Colonic mucosa (tissue), 4 donors: ENCODE measurements around the gene DTNB. TPM values are rescaled to one million over a fixed set of nuclear protein-coding genes. Genes with fewer than 3 reads are reported as not detected.
"Not testable (repeated sequence)": the region's sequence is repeated elsewhere in the genome, so short reads cannot be mapped to it uniquely, and the experiment has no call there.

Experiments used
- DNase-seq: peaks from one replicate; pipeline ENCODE4 v3.0.0-alpha.2; 2020
- H3K27ac ChIP-seq: fragments of 200-600 bp; one replicate; pipeline ENCODE4 v1.8.0; 2021
- H3K27me3 ChIP-seq: fragments of 200-600 bp; one replicate; pipeline ENCODE4 v1.8.0; 2021
- H3K36me3 ChIP-seq: fragments of 200-600 bp; one replicate; pipeline ENCODE4 v1.8.0; 2021
- H3K4me1 ChIP-seq: fragments of 200-600 bp; one replicate; pipeline ENCODE4 v1.8.0; 2021; ENCODE audit warnings: mild to moderate bottlenecking
- H3K4me3 ChIP-seq: fragments of 200-600 bp; one replicate; pipeline ENCODE4 v1.8.0; 2021
- H3K9ac ChIP-seq, 2 donors: one replicate each; pipeline ENCODE4 v1.7.0; 2013; ENCODE audit warnings: control low read depth in 2 of 2, low read depth in 2 of 2, low read length in 2 of 2
- H3K9me3 ChIP-seq: fragments of 200-600 bp; one replicate; pipeline ENCODE4 v1.8.0; 2021
- intact Hi-C: fragments of 100-400 bp; cut with DNase I; formaldehyde crosslinking; loops from one replicate; pipeline ENCODE4 v1.14.1; 2022
- total RNA-seq, 2 donors: library from RNA; stranded (reverse); fragmentation: NEBNext Ultra II Directional in 1 of 2; extraction: Animal tissue kit (Norgen Biotek cat#: 25700) in 1 of 2; gene quantifications; one replicate each; pipeline ENCODE4 v1.2.1, GENCODE V29; 2021
- TF ChIP-seq, protein P1 (sequence below): fragments of 200-600 bp; IDR thresholded peaks from one replicate; pipeline ENCODE4 v1.8.0; 2022; ENCODE audit warnings: antibody characterized with exemption, mild to moderate bottlenecking
- donor health status: healthy.
- donor health status: DM: no; HTN: no; CAD: no.
- donor health status: DM: no; HTN: no; CAD: no.

Gene DTNB
- total RNA-seq, 2 donors from 2014 or later = 5.2 to 9.3 TPM

DNA sequence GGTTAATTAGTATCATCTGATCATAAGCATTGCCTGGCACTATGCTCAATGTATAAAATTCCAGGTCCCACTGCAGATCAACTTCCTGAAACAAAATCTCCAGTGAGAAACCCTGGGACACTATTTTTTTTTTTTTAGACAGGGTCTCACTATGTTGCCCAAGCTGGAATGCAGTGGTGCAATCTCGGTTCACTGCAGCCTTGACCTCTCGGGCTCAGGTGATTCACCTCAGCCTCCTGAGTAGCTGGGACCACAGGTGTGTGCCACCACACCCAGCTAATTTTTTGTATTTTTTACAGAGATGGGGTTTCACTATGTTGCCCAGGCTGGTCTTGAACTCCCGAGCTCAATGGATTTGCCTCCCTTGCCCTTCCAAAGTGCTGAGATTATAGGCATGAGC lies 31.1 kb downstream of the DTNB start:
- TF ChIP-seq, protein P1, sequence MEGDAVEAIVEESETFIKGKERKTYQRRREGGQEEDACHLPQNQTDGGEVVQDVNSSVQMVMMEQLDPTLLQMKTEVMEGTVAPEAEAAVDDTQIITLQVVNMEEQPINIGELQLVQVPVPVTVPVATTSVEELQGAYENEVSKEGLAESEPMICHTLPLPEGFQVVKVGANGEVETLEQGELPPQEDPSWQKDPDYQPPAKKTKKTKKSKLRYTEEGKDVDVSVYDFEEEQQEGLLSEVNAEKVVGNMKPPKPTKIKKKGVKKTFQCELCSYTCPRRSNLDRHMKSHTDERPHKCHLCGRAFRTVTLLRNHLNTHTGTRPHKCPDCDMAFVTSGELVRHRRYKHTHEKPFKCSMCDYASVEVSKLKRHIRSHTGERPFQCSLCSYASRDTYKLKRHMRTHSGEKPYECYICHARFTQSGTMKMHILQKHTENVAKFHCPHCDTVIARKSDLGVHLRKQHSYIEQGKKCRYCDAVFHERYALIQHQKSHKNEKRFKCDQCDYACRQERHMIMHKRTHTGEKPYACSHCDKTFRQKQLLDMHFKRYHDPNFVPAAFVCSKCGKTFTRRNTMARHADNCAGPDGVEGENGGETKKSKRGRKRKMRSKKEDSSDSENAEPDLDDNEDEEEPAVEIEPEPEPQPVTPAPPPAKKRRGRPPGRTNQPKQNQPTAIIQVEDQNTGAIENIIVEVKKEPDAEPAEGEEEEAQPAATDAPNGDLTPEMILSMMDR = no peak
- no peaks in the 10 kb centered on the region for H3K9me3 ChIP-seq
- no peaks in the 10 kb centered on the region for H3K27me3 ChIP-seq
- no peaks in the 10 kb centered on the region for H3K4me1 ChIP-seq
- H3K4me3 ChIP-seq = no peak overlapping the region
- no peak overlapping the region for H3K9ac ChIP-seq
- intact Hi-C loops = no loop called here
- no peaks in the 10 kb centered on the region for H3K36me3 ChIP-seq
- H3K27ac ChIP-seq = no peak overlapping the region
- no peak for DNase-seq

DNA sequence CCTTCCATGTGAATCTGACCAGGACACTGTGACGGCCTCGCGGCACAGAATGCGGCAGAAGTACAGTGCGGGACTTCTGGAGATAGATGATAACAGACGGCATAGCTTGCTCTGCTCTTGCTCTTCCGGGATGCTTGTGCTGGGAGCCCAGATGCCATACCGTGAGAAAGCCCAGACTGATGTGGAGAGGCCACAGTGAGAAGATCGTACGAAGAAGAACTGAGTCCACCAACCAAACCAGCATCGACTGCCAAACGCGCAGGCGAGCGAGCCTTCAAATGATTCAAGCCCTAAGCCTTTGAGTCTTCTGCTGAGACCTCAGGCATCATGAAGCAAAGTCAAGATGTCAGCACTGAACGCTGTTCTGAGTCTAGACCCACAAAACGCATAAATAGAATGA lies 33.7 kb downstream of the DTNB start:
- DNase-seq = no peak
- no peaks in the 10 kb centered on the region for H3K4me1 ChIP-seq
- H3K4me3 ChIP-seq = no peak overlapping the region
- no peaks in the 10 kb centered on the region for H3K9me3 ChIP-seq
- TF ChIP-seq, protein P1 = no peak
- no peak overlapping the region for H3K9ac ChIP-seq
- intact Hi-C loops = no loop called here
- H3K36me3 ChIP-seq = no peaks in the 10 kb centered on the region
- H3K27me3 ChIP-seq = no peaks in the 10 kb centered on the region
- no peak overlapping the region for H3K27ac ChIP-seq

DNA sequence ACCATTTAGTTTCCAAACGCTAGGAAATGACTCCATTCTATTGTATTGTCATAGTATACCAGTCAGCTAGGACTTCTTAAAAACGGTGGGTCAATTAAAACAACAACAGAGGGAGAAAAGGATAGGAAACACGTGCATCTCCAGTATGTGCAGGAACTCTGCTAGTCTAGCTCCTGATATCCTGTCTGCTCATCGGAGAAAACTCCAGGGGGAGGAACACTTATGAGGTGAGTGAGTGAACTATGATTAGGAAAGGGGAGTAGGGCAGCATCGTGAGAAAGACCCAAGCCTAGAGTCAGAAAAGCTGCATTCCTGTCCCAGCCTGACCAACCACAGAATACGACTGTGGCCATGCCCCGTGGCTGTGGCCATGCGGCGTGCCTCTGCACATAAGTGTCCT lies 34.2 kb downstream of the DTNB start:
- Histone ChIP-seq H3K4me1 (no peaks in the 10 kb centered on the region), H3K9ac (no peak overlapping the region), H3K9me3 (no peaks in the 10 kb centered on the region), H3K36me3 (no peaks in the 10 kb centered on the region), H3K27me3 (no peaks in the 10 kb centered on the region), H3K27ac (no peak overlapping the region), H3K4me3 (no peak overlapping the region)
- no peak for DNase-seq
- TF ChIP-seq, protein P1 = no peak
- intact Hi-C loops = no loop called here

DNA sequence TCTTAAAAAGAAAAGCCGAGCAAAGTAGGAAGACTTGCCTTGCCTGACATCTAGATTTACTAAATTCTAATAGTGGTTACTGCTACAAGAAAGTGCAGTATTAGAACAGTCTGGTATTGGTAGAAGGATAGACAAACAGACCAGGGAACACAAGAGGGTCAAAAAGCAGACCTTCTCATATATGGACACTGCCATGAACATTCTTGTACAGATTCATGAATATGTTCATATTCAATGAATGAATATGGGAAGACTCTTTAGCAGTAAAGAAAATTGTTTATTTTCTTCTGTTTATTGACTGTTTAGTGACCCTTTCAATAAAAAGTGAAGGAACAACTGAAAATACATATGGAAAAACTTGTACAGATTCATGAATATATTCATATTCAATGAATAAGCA lies 37.6 kb downstream of the DTNB start:
- DNase-seq = no peak
- no peaks in the 10 kb centered on the region for H3K27me3 ChIP-seq
- intact Hi-C loops = no loop called here
- no peaks in the 10 kb centered on the region for H3K4me1 ChIP-seq
- H3K4me3 ChIP-seq = no peak overlapping the region
- no peaks in the 10 kb centered on the region for H3K36me3 ChIP-seq
- TF ChIP-seq, protein P1 = no peak
- H3K9me3 ChIP-seq = no peaks in the 10 kb centered on the region
- H3K9ac ChIP-seq = no peak overlapping the region
- H3K27ac ChIP-seq = no peak overlapping the region

DNA sequence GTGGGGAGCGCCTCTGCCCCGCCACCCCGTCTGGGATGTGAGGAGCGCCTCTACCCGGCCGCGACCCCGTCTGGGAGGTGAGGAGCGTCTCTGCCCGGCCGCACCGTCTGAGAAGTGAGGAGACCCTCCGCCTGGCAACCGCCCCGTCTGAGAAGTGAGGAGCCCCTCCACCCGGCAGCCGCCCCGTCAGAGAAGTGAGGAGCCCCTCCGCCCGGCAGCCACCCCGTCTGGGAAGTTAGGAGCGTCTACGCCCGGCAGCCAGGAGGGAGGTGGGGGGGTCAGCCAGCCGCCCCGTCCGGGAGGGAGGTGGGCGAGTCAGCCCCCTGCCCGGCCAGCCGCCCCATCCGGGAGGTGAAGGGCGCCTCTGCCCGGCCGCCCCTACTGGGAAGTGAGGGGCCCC lies 39.6 kb downstream of the DTNB start:
- H3K27ac ChIP-seq, H3K9me3 ChIP-seq, DNase-seq, H3K36me3 ChIP-seq, H3K4me3 ChIP-seq, H3K27me3 ChIP-seq, intact Hi-C loops, H3K9ac ChIP-seq, H3K4me1 ChIP-seq: not testable (repeated sequence)

DNA sequence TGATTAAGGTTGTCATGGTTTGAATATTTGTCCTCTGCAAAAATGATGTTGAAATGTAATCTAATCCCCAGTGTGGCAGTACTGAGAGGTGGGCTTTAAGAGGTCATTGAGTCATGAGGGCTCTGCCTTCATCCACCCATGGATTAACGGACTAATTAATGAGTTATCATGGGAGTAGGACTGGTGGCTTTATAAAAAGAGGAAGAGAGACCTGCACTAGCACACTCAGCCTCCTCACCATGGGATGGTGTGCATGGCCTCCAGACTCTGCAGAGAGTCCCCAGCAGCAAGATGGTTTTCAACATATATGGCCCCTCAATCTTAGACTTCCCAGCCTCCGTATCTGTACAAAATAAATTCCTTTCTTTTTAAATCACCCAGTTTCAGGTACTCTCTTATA lies 41.0 kb downstream of the DTNB start:
- TF ChIP-seq, protein P1 = no peak
- H3K36me3 ChIP-seq = no peaks in the 10 kb centered on the region
- H3K4me3 ChIP-seq = no peak overlapping the region
- H3K27me3 ChIP-seq = no peaks in the 10 kb centered on the region
- no peaks in the 10 kb centered on the region for H3K4me1 ChIP-seq
- H3K27ac ChIP-seq = no peak overlapping the region
- intact Hi-C loops = no loop called here
- no peaks in the 10 kb centered on the region for H3K9me3 ChIP-seq
- H3K9ac ChIP-seq = no peak overlapping the region
- DNase-seq = no peak
